ENCODE results near the gene DTNA.

DNA sequence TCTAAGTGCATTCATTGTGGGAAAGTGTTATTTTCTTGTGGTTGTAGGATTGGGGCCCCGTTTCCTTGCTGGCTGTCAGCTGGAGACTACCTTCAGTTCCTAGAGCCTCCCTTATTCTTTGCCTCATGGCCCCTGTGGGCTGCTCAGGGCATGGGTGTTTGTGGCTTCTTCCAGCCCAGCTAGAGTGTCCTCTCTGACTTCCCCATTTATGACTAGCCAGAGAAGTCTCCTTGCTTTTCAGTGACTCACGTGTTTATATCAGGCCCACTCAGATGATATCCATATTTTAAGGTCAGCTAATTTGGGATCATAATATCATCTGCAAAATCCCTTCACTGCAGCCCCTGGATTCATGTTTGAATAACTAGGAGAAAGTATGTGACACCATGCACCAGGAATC is 62.8 kb downstream of the DTNA start:
- TF ChIP-seq CTCF (IDR thresholded peaks at IDR 0.05) (no peak), POLR2A (IDR thresholded peaks at IDR 0.05) (no peak)
